ENCODE measurements around the gene HIVEP3. TPM values are rescaled to one million over a fixed set of nuclear protein-coding genes. Genes with fewer than 3 reads are reported as not detected.
A peak's percentile ranks its signal among the peaks of the same experiment; 100 is the strongest.

The HIVEP3 gene
- total and polyA plus RNA-seq, 8 donors, result 1.8 to 65.3 (median 3.8) TPM

DNA sequence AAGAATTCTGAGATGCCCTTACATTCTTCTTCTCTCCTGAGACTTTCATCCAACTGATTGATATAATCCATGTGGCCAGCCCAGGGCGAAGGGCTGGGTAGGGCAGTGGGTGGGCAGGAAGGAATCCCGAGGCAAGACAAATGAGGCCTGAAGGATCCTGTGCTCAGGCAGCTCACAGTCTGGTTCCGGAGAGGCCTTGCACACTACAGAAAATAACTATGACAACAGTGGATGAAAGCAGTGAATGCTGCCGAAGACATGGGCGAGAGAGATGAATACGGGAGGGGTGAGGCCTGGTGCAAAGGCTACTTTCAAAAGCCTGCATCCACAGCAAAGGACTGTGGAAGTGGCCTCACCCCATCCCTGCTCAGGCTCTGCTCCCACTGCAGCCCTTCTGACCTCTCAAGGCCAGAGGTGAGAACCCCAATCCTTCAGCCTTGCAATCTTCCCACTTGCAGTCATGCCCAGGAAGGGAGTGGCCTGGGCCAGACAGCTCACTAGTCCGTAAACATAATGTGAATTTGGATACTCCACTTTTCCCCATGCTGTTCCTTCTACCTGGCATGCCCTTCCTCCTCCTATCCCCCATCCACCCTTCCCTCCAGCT, 250.6 kb downstream of the HIVEP3 start:
- TF ChIP-seq EP300 (IDR thresholded peaks at IDR 0.05), result no peak
- TF ChIP-seq, protein P1, sequence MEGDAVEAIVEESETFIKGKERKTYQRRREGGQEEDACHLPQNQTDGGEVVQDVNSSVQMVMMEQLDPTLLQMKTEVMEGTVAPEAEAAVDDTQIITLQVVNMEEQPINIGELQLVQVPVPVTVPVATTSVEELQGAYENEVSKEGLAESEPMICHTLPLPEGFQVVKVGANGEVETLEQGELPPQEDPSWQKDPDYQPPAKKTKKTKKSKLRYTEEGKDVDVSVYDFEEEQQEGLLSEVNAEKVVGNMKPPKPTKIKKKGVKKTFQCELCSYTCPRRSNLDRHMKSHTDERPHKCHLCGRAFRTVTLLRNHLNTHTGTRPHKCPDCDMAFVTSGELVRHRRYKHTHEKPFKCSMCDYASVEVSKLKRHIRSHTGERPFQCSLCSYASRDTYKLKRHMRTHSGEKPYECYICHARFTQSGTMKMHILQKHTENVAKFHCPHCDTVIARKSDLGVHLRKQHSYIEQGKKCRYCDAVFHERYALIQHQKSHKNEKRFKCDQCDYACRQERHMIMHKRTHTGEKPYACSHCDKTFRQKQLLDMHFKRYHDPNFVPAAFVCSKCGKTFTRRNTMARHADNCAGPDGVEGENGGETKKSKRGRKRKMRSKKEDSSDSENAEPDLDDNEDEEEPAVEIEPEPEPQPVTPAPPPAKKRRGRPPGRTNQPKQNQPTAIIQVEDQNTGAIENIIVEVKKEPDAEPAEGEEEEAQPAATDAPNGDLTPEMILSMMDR (IDR thresholded peaks at IDR 0.05), result no peak
- TF ChIP-seq POLR2AphosphoS5 (IDR thresholded peaks at IDR 0.05), result no peak
- TF ChIP-seq POLR2A (IDR thresholded peaks at IDR 0.05), result no peak
- WGBS, 5 donors, result 77 to 97% (median 91%) methylated on average over 7 of the region's 7 CpGs
- Histone ChIP-seq H3K36me3 (no peaks in the 10 kb centered on the region), H3K27me3 (no peaks in the 10 kb centered on the region), H3K27ac (no peak overlapping the region), H3K4me3 (no peak overlapping the region), H3K9me3 (no peaks in the 10 kb centered on the region), H3K4me1 (peaks cover 4 to 41% (median 22%) of the 10 kb centered on the region in 4 donors)
- intact Hi-C loops (cut with DNase I; ENCODE audit: low total_unique reads), result no loop called here
- DNase-seq, result no peak

DNA sequence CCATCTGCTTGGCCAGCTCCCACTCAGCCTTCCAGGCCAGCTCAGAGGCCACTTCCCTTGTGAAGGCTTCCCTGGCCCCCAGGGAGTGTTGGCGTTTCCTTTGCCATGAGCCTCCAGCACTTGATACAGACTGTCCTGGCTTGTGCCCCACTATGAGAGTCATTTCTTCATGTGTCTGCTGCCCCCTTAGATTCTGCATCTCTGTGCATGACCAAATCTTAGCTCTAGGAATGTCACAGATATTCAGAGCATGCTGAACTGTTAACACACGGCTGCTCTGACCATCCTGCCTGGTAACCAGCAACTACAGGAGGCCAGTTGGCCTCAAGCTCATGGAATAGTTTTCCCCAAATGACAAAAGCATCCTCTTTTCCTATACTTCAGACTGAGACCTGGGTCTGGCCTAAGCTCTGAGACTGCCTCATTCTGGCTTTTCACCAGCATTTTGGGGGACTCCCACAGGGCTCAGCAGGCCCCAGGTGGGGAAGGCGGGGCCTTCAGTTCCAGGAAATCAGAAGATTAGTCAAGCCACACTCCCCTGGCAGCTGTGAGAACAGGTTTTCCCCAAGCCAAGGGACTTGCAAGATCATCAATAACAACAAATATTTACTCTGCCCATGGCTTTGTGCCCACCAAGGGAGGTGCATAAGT, 251.6 kb downstream of the HIVEP3 start:
- peak; percentile 56 to 57 for DNase-seq
- H3K27me3 ChIP-seq, result no peaks in the 10 kb centered on the region
- H3K4me3 ChIP-seq, result no peak overlapping the region
- H3K27ac ChIP-seq, result peak overlapping the region in 2 of 5 donors; percentile 19 to 68
- no peaks in the 10 kb centered on the region for H3K9me3 ChIP-seq
- intact Hi-C loops (cut with DNase I; ENCODE audit: low total_unique reads), result no loop called here
- WGBS, 5 donors, result 51 to 61% (median 56%) methylated on average over 3 of the region's 3 CpGs
- H3K4me1 ChIP-seq, result peaks cover 0 to 40% (median 24%) of the 10 kb centered on the region in 4 donors
- TF ChIP-seq EP300 (IDR thresholded peaks at IDR 0.05) (no peak), POLR2A (IDR thresholded peaks at IDR 0.05) (no peak), POLR2AphosphoS5 (IDR thresholded peaks at IDR 0.05) (no peak)
- TF ChIP-seq, protein P1 (IDR thresholded peaks at IDR 0.05), result no peak
- H3K36me3 ChIP-seq, result no peaks in the 10 kb centered on the region

DNA sequence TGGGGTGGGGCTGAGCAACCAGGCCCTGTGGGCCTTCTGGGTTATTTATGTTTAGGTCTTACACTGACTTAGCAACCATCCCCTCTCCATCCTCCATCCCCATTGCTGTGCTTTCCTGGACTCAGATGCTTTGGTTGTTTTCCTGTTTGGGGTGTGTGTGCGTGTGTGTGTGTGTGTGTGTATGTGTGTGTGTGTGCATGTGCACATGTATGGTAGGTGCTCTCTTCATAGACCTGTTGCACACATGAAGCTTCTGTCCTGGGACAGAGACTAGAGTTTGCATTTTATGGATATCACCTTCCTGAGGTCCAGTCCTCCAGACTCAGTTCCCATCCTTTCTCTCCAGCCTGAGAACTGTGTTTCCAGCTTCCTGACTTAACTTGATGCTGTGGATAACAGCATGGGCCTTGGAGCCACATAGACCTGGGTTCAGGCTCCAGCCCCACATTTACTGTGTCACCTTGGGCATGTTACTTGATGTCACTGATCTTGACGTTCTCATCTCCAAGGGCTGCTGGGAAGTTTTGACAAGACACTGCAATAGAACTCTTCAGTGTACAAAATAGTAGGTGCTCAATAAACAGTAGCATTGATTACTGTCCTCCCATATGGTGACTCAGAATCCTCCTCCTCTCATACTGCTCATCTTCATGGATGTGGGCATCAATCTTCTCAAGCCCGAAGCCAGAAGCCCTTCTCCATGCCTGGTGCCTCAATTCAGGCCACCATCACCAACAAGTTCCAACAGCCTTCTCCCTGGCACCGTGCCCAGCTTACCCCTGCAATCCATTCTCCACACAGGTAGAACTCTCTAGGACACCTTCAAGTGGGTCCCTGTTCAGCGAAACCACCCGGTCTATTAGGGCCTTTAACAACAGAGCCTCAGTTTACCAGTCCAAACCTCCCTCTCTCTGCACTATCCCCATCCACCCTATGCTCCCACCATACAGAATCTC, 252.5 kb downstream of the HIVEP3 start:
- Histone ChIP-seq H3K36me3 (no peaks in the 10 kb centered on the region), H3K27ac (peak overlapping the region in 2 of 5 donors; percentile 19 to 68), H3K27me3 (peaks cover 0 to 6% (median 0%) of the 10 kb centered on the region in 3 donors), H3K4me1 (peaks cover 6 to 43% (median 30%) of the 10 kb centered on the region in 4 donors), H3K9me3 (no peaks in the 10 kb centered on the region), H3K4me3 (no peak overlapping the region)
- DNase-seq, result no peak
- 91 to 95% (median 93%) methylated on average over 6 of the region's 6 CpGs for WGBS, 5 donors
- intact Hi-C loops (cut with DNase I; ENCODE audit: low total_unique reads), result no loop called here
- TF ChIP-seq POLR2AphosphoS5 (IDR thresholded peaks at IDR 0.05) (no peak), POLR2A (IDR thresholded peaks at IDR 0.05) (no peak), EP300 (IDR thresholded peaks at IDR 0.05) (no peak)
- TF ChIP-seq, protein P1 (IDR thresholded peaks at IDR 0.05), result no peak
